ENCODE data around the gene CCL28. TPM values are rescaled to one million over a fixed set of nuclear protein-coding genes. Genes with fewer than 3 reads are reported as not detected.

The CCL28 gene
- total and polyA plus RNA-seq, 2 donors (not counting 3 experiments of a cell fraction or from before 2014, with no cell fraction given) = 1.2 to 1.8 TPM

DNA sequence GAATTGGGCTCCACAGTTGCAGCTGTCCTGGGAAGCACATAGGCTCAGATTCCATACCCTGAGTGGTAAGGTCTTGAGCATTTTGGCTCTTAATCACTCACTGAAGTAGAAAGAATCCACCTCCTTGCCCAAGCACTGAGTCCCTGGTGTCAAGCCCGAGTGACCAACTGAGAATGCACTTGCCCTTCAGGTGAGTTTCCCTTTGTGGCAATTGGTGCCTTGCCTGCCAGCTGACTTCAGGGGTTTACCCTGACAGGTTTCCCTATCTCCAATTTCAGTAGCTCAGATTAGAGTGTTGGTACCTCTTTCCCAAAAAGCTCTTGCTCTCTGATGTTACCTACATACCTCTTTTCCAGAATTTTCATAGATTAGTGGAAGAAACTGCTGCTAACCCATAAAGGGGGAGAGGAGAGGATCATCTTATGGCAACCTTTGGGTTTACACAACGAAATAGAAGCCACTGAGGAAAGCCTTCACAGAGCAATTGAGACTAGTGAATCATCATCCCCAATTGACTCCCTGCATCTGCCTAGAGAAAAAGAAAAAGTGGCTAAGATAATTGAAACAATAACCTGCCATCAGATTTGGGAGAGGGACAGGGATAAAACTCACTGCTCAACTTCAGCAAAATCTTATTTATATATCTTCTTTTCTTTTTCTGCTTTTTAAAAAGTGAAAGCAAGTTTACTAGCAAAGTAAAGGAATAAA, 48.6 kb downstream of the CCL28 start:
- Histone ChIP-seq H3K27ac (ENCODE audit: insufficient read depth, low read depth, low read length) (no peak overlapping the region), H4K20me1 (replicated peaks; ENCODE audit: control insufficient read depth, extremely low read depth, insufficient read depth, low read length) (no peaks in the 10 kb centered on the region), H2AFZ (ENCODE audit: low read depth, low read length) (no peak overlapping the region), H3K9me3 (replicated peaks; ENCODE audit: control insufficient read depth, insufficient read depth, low read length) (no peaks in the 10 kb centered on the region), H3K9ac (replicated peaks; ENCODE audit: extremely low read depth, insufficient read depth, low read length) (no peak overlapping the region), H3K4me3 (replicated peaks in 1 of 3; ENCODE audit: insufficient read depth in 1 of 3, low read depth in 1 of 3, low read length in 3 of 3) (no peak overlapping the region), H3K4me1 (ENCODE audit: control insufficient read depth, extremely low read depth, insufficient read depth, low read length) (no peaks in the 10 kb centered on the region), H3K4me2 (ENCODE audit: insufficient read depth, low read length) (no peak overlapping the region), H3K36me3 (ENCODE audit: control insufficient read depth in 2 of 2, extremely low read depth in 1 of 2, insufficient read depth in 2 of 2, low read length in 2 of 2) (no peaks in the 10 kb centered on the region), H3K27me3 (ENCODE audit: control insufficient read depth in 2 of 2, insufficient read depth in 2 of 2, low read length in 2 of 2) (peaks cover 6 to 8% of the 10 kb centered on the region in 2 experiments), H3K79me2 (ENCODE audit: control insufficient read depth, insufficient read depth, low read length) (no peaks in the 10 kb centered on the region), H3K9me1 (replicated peaks; ENCODE audit: control insufficient read depth, extremely low read depth, insufficient read depth, low read length) (no peaks in the 10 kb centered on the region)
- FAIRE-seq (no peak), DNase-seq (ENCODE audit: low read depth, low spot score) (no peak)
- ChIA-PET POLR2A (no interaction called here), CTCF (no interaction called here)
- TF ChIP-seq GATA2 (IDR thresholded peaks at IDR 0.05; ENCODE audit: insufficient read depth, insufficient read length, low read depth, low read length) (no peak), POLR2AphosphoS5 (IDR thresholded peaks at IDR 0.05; ENCODE audit: insufficient read depth, low read depth, low read length) (no peak), EZH2 (IDR thresholded peaks at IDR 0.05; ENCODE audit: borderline replicate concordance, low read depth, low read length, severe bottlenecking) (no peak), MYC (IDR thresholded peaks at IDR 0.05; ENCODE audit: low read depth, low read length) (no peak), FOS (IDR thresholded peaks at IDR 0.05; ENCODE audit: borderline replicate concordance, insufficient read depth, low read length) (no peak), JUN (IDR thresholded peaks at IDR 0.05; ENCODE audit: borderline replicate concordance, insufficient read depth, insufficient read length, low read depth) (no peak), POLR2A (IDR thresholded peaks at IDR 0.05; ENCODE audit: low read depth, low read length) (no peak)
- TF ChIP-seq, protein P1, sequence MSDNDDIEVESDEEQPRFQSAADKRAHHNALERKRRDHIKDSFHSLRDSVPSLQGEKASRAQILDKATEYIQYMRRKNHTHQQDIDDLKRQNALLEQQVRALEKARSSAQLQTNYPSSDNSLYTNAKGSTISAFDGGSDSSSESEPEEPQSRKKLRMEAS (IDR thresholded peaks at IDR 0.05; ENCODE audit: insufficient read depth, insufficient read length) = no peak
- TF ChIP-seq, protein P2, sequence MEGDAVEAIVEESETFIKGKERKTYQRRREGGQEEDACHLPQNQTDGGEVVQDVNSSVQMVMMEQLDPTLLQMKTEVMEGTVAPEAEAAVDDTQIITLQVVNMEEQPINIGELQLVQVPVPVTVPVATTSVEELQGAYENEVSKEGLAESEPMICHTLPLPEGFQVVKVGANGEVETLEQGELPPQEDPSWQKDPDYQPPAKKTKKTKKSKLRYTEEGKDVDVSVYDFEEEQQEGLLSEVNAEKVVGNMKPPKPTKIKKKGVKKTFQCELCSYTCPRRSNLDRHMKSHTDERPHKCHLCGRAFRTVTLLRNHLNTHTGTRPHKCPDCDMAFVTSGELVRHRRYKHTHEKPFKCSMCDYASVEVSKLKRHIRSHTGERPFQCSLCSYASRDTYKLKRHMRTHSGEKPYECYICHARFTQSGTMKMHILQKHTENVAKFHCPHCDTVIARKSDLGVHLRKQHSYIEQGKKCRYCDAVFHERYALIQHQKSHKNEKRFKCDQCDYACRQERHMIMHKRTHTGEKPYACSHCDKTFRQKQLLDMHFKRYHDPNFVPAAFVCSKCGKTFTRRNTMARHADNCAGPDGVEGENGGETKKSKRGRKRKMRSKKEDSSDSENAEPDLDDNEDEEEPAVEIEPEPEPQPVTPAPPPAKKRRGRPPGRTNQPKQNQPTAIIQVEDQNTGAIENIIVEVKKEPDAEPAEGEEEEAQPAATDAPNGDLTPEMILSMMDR (IDR thresholded peaks at IDR 0.05; ENCODE audit: extremely low read depth in 1 of 2, insufficient read depth in 1 of 2, low read depth in 1 of 2, low read length in 2 of 2) = no peak
- no TSS peak for BruUV-seq (replicated peaks)
- intact Hi-C loops (cut with micrococcal nuclease) = no loop called here
- dilution Hi-C loops (cut with MboI; ENCODE audit: extremely low pct_ligation_motif_present, low sequenced_read_pairs) = no loop called here

Measured in endothelial cell of umbilical vein (primary cell).